Measurements from ENCODE around the gene GATA2. TPM values are rescaled to one million over a fixed set of nuclear protein-coding genes. Genes with fewer than 3 reads are reported as not detected.

GATA2 gene
- total and polyA plus RNA-seq, 2 donors (not counting 1 experiment from before 2014, with no cell fraction given): 0.27 TPM; not detected in 1

- POLR2A ChIA-PET: no interaction called here
- intact Hi-C loops (cut with micrococcal nuclease): no loop called here
Measured at GRCh38 chr3:128432301-128432970, 60.6 kb downstream of the GATA2 start.

More at GRCh38 chr3:128432301-128432970, 60.6 kb downstream of the GATA2 start:
- Histone ChIP-seq H3K9me3 (ENCODE audit: control extremely low read depth in 1 of 3, control insufficient read depth in 2 of 3, insufficient read depth in 1 of 3, low read length in 2 of 3) (peaks cover 0 to 5% (median 0%) of the 10 kb centered on the region in 3 donors), H2AFZ (ENCODE audit: insufficient read depth, low read depth, low read length, poor library complexity, severe bottlenecking) (no peak overlapping the region), H3K4me3 (ENCODE audit: control extremely low read depth in 1 of 5, extremely low read depth in 1 of 5, insufficient read depth in 1 of 5, low read depth in 2 of 5, low read length in 4 of 5) (no peak overlapping the region), H3K4me1 (ENCODE audit: control insufficient read depth in 2 of 2, insufficient read depth in 2 of 2, low read length in 2 of 2) (no peaks in the 10 kb centered on the region), H3K36me3 (replicated peaks in 1 of 2; ENCODE audit: control extremely low read depth in 1 of 2, control insufficient read depth in 1 of 2, extremely low read depth in 1 of 2, insufficient read depth in 2 of 2, low read length in 1 of 2) (no peaks in the 10 kb centered on the region), H3K27me3 (replicated peaks in 1 of 4; ENCODE audit: control extremely low read depth in 1 of 4, control insufficient read depth in 3 of 4, insufficient read depth in 4 of 4, low read length in 3 of 4) (peaks cover 0 to 25% (median 6%) of the 10 kb centered on the region in 4 experiments), H3K4me2 (replicated peaks; ENCODE audit: low read depth, low read length, poor library complexity, severe bottlenecking) (peak overlapping the region; percentile 19), H4K20me1 (ENCODE audit: control insufficient read depth, insufficient read depth, low read length, poor library complexity, severe bottlenecking) (no peaks in the 10 kb centered on the region), H3K27ac (ENCODE audit: low read length in 2 of 2) (no peak overlapping the region), H3K9ac (ENCODE audit: low read length) (no peak overlapping the region), H3K79me2 (ENCODE audit: control insufficient read depth, insufficient read depth, low read length) (no peaks in the 10 kb centered on the region)
- DNase-seq (no peak), ATAC-seq (ENCODE audit: low read depth) (no peak)
- Mint-ChIP-seq H3K4me1 (peaks cover 11% of the 10 kb centered on the region), H3K27ac (no peak overlapping the region), H3K9me3 (ENCODE audit: insufficient read depth) (no peaks in the 10 kb centered on the region), H3K4me3 (no peak overlapping the region), H3K27me3 (peaks cover 49% of the 10 kb centered on the region)
- 12% methylated on average over 40 of the region's 43 CpGs for WGBS (ENCODE audit: insufficient coverage)
- TF ChIP-seq EZH2 (IDR thresholded peaks at IDR 0.05; ENCODE audit: borderline replicate concordance, insufficient read depth, low read depth, low read length, poor library complexity, severe bottlenecking) (no peak), CTCF (IDR thresholded peaks at IDR 0.05) (no peak)
- CTCF ChIA-PET: no interaction called here

All from B cell (primary cell).